ENCODE data around the gene SEMA3E. TPM values are rescaled to one million over a fixed set of nuclear protein-coding genes. Genes with fewer than 3 reads are reported as not detected.

Gene SEMA3E
- total and polyA plus RNA-seq, 9 of the 15 experiments (the other 6 are each of a cell fraction or from before 2014, with no cell fraction given): 0.01 to 1.4 (median 0.14) TPM; not detected in 2

DNA sequence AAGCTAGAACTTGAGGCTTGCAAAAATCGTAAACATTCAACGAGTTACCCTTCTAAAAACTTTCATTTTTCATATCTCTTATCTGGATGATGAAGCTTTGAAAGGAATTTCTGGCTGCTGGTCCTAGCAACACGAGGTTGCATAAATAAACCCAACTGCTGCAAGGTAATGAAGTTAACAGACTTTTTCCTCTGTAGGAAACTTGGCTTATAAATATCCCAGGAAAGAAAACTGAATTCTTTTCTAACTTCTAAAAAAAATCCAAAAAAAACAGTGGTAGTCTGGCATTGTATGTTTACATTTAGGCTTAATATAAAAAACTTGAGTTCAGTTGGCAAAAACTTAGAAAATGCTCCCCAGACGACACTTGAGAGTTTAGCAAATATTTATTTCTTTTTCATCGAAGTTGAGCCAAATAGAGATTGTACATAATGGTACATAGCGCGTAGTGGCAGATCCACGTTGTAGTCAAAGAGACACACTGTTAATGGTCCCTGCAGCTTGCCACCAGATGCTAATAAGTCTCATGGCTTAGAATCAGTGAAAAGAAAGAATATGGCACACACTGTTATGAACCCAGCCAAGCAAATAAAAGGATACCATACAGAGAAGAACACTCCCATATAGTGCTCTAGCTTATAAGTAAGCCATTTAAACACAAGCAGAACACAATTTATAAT lies 285.9 kb downstream of the SEMA3E start:
- intact Hi-C loops (cut with micrococcal nuclease): no loop called here
- H3K4me2 ChIP-seq (ENCODE audit: insufficient read depth, low read length): no peak overlapping the region
- H2AFZ ChIP-seq (ENCODE audit: low read depth, low read length): no peak overlapping the region
- H3K9me1 ChIP-seq (ENCODE audit: control insufficient read depth, insufficient read depth, low read length): no peaks in the 10 kb centered on the region
- POLR2A ChIA-PET: no interaction called here
- H4K20me1 ChIP-seq (replicated peaks; ENCODE audit: control insufficient read depth, insufficient read depth, low read length): no peaks in the 10 kb centered on the region
- no peak overlapping the region for H3K9ac ChIP-seq (ENCODE audit: insufficient read depth in 1 of 2, low read depth in 2 of 2, low read length in 2 of 2)
- no peaks in the 10 kb centered on the region for H3K4me1 ChIP-seq (replicated peaks in 1 of 2; ENCODE audit: control insufficient read depth in 2 of 2, insufficient read depth in 2 of 2, low read length in 2 of 2)
- FAIRE-seq (no peak), DNase-seq (ENCODE audit: extremely low read depth in 1 of 4, low spot score in 3 of 4) (no peak), ATAC-seq (no peak)
- H3K9me3 ChIP-seq (replicated peaks; ENCODE audit: control insufficient read depth, insufficient read depth, low read depth, low read length): no peaks in the 10 kb centered on the region
- H3K27ac ChIP-seq (ENCODE audit: extremely low read depth, low read depth, low read length): no peak overlapping the region
- in situ Hi-C loops (cut with MboI): no loop called here
- H3K4me3 ChIP-seq: no peak overlapping the region
- CTCF ChIA-PET (ENCODE audit: low intra/inter-chr PET ratio): no interaction called here
- H3K27me3 ChIP-seq (ENCODE audit: control insufficient read depth in 2 of 2, insufficient read depth in 2 of 2, low read length in 2 of 2): no peaks in the 10 kb centered on the region
- no peaks in the 10 kb centered on the region for H3K36me3 ChIP-seq (ENCODE audit: control insufficient read depth, insufficient read depth, low read length)
- 0% methylated on average over 8 of the region's 8 CpGs for WGBS (ENCODE audit: insufficient coverage, low coverage, missing lambda C conversion rate)
- no peaks in the 10 kb centered on the region for H3K79me2 ChIP-seq (ENCODE audit: control insufficient read depth, insufficient read depth, low read length)
- no TSS peak for BruUV-seq (replicated peaks)
- TF ChIP-seq ZBTB1 (CRISPR knock-in tag; IDR thresholded peaks at IDR 0.05; ENCODE audit: borderline replicate concordance, low read depth) (no peak), RBFOX2 (IDR thresholded peaks at IDR 0.05; ENCODE audit: low read depth, low read length) (no peak), PML (IDR thresholded peaks at IDR 0.05; ENCODE audit: low read length) (no peak), ZNF140 (CRISPR knock-in tag; IDR thresholded peaks at IDR 0.05) (no peak), FOXA1 (IDR thresholded peaks at IDR 0.05; ENCODE audit: borderline replicate concordance) (no peak), TCF7L2 (IDR thresholded peaks at IDR 0.05; ENCODE audit: low read depth, low read length) (no peak), EWSR1 (IDR thresholded peaks at IDR 0.05; ENCODE audit: borderline replicate concordance, low read depth, partially characterized antibody) (no peak), YBX1 (IDR thresholded peaks at IDR 0.05) (no peak), GABPB1 (CRISPR knock-in tag; IDR thresholded peaks at IDR 0.05) (no peak), TCF3 (CRISPR knock-in tag; IDR thresholded peaks at IDR 0.05) (no peak), FOXM1 (IDR thresholded peaks at IDR 0.05; ENCODE audit: low read depth) (no peak), FOXM1 (CRISPR knock-in tag; IDR thresholded peaks at IDR 0.05; ENCODE audit: low read depth) (no peak)
- TF ChIP-seq, protein P1, sequence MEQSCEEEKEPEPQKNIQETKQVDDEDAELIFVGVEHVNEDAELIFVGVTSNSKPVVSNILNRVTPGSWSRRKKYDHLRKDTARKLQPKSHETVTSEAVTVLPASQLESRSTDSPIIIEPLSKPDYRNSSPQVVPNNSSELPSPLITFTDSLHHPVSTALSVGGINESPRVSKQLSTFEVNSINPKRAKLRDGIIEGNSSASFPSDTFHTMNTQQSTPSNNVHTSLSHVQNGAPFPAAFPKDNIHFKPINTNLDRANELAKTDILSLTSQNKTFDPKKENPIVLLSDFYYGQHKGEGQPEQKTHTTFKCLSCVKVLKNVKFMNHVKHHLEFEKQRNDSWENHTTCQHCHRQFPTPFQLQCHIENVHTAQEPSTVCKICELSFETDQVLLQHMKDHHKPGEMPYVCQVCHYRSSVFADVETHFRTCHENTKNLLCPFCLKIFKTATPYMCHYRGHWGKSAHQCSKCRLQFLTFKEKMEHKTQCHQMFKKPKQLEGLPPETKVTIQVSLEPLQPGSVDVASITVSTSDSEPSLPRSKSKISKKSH (CRISPR knock-in tag; IDR thresholded peaks at IDR 0.05): no peak
- TF ChIP-seq, protein P2, sequence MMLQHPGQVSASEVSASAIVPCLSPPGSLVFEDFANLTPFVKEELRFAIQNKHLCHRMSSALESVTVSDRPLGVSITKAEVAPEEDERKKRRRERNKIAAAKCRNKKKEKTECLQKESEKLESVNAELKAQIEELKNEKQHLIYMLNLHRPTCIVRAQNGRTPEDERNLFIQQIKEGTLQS (IDR thresholded peaks at IDR 0.05): no peak
- TF ChIP-seq, protein P2 (CRISPR knock-in tag; conservative IDR thresholded peaks at IDR 0.05): no peak
- TF ChIP-seq, protein P3, sequence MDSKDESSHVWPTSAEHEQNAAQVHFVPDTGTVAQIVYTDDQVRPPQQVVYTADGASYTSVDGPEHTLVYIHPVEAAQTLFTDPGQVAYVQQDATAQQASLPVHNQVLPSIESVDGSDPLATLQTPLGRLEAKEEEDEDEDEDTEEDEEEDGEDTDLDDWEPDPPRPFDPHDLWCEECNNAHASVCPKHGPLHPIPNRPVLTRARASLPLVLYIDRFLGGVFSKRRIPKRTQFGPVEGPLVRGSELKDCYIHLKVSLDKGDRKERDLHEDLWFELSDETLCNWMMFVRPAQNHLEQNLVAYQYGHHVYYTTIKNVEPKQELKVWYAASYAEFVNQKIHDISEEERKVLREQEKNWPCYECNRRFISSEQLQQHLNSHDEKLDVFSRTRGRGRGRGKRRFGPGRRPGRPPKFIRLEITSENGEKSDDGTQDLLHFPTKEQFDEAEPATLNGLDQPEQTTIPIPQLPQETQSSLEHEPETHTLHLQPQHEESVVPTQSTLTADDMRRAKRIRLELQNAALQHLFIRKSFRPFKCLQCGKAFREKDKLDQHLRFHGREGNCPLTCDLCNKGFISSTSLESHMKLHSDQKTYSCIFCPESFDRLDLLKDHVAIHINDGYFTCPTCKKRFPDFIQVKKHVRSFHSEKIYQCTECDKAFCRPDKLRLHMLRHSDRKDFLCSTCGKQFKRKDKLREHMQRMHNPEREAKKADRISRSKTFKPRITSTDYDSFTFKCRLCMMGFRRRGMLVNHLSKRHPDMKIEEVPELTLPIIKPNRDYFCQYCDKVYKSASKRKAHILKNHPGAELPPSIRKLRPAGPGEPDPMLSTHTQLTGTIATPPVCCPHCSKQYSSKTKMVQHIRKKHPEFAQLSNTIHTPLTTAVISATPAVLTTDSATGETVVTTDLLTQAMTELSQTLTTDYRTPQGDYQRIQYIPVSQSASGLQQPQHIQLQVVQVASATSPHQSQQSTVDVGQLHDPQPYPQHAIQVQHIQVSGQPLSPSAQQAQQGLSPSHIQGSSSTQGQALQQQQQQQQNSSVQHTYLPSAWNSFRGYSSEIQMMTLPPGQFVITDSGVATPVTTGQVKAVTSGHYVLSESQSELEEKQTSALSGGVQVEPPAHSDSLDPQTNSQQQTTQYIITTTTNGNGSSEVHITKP (IDR thresholded peaks at IDR 0.05; ENCODE audit: partially characterized antibody): no peak
- TF ChIP-seq, protein P4, sequence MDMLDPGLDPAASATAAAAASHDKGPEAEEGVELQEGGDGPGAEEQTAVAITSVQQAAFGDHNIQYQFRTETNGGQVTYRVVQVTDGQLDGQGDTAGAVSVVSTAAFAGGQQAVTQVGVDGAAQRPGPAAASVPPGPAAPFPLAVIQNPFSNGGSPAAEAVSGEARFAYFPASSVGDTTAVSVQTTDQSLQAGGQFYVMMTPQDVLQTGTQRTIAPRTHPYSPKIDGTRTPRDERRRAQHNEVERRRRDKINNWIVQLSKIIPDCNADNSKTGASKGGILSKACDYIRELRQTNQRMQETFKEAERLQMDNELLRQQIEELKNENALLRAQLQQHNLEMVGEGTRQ (CRISPR knock-in tag; IDR thresholded peaks at IDR 0.05): no peak
